MCF 10A (cell line): ENCODE measurements around the gene TEX55. TPM values are rescaled to one million over a fixed set of nuclear protein-coding genes. Genes with fewer than 3 reads are reported as not detected.

Source experiments
- BruUV-seq: library from RNA; stranded (reverse); fragments of 400-500 nt; replicated peaks from 2 replicates; lab custom pipeline; 2021; lab: Mats Ljungman, UMichigan
- CTCF ChIA-PET: fragments of 300-600 bp; sonication (Branson Sonifier 250); formaldehyde crosslinking; extraction: SDS; loops from one replicate; lab custom pipeline; 2021; ENCODE audit warnings: antibody characterized with exemption, inconsistent platforms; lab: Yijun Ruan, JAX
- POLR2A ChIA-PET: fragments of 300-600, 350-650 bp; sonication (Branson Sonifier 250); formaldehyde crosslinking; extraction: SDS; loops from one replicate; lab custom pipeline; 2020; ENCODE audit warnings: antibody characterized with exemption, inconsistent platforms; lab: Yijun Ruan, JAX
- DNase-seq: peaks from one replicate; pipeline ENCODE4 v3.0.0-alpha.2; 2018; ENCODE audit not compliant: unreplicated experiment
- H3K27ac Mint-ChIP-seq: one replicate; pipeline ENCODE4 v1.8.0; 2022; ENCODE audit warnings: mild to moderate bottlenecking, low read depth, mixed read lengths; ENCODE audit not compliant: unreplicated experiment
- H3K27me3 Mint-ChIP-seq: one replicate; pipeline ENCODE4 v1.8.0; 2022; ENCODE audit warnings: mixed read lengths; ENCODE audit not compliant: insufficient read depth, unreplicated experiment
- H3K36me3 Mint-ChIP-seq: one replicate; pipeline ENCODE4 v1.8.0; 2022; ENCODE audit warnings: mild to moderate bottlenecking, moderate library complexity, mixed read lengths; ENCODE audit not compliant: insufficient read depth, unreplicated experiment
- H3K4me1 Mint-ChIP-seq: one replicate; pipeline ENCODE4 v1.8.0; 2022; ENCODE audit warnings: mixed read lengths; ENCODE audit not compliant: insufficient read depth, unreplicated experiment
- H3K4me3 Mint-ChIP-seq: one replicate; pipeline ENCODE4 v1.8.0; 2022; ENCODE audit warnings: mild to moderate bottlenecking, moderate library complexity, mixed read lengths; ENCODE audit not compliant: unreplicated experiment
- H3K9me3 Mint-ChIP-seq: one replicate; pipeline ENCODE4 v1.8.0; 2022; ENCODE audit warnings: mixed read lengths; ENCODE audit not compliant: unreplicated experiment
- CTCF ChIP-seq: fragments of 200-600 bp; IDR thresholded peaks from one replicate; pipeline ENCODE4 v1.8.0; 2022; ENCODE audit warnings: antibody characterized with exemption, mild to moderate bottlenecking; ENCODE audit not compliant: unreplicated experiment
- intact Hi-C: fragments of 100-400 bp; cut with micrococcal nuclease; formaldehyde crosslinking; loops from 2 replicates; pipeline ENCODE4 v1.14.1; 2022
- total RNA-seq: library from RNA; stranded (reverse); gene quantifications from 2 replicates; pipeline ENCODE4 v1.2.3, GENCODE V29; 2022

TEX55 gene
- total RNA-seq, 1 experiment from 2014 or later: not detected

GRCh38 chr3:119195911-119196310 is 49.9 kb downstream of the TEX55 start:
- H3K9me3 Mint-ChIP-seq: no peaks in the 10 kb centered on the region

More at GRCh38 chr3:119195911-119196310, 49.9 kb downstream of the TEX55 start:
- no TSS peak for BruUV-seq
- Mint-ChIP-seq H3K36me3 (no peaks in the 10 kb centered on the region), H3K27ac (no peak overlapping the region), H3K4me3 (no peak overlapping the region), H3K4me1 (peaks cover 5% of the 10 kb centered on the region), H3K27me3 (no peaks in the 10 kb centered on the region)
- no peak for TF ChIP-seq CTCF
- POLR2A ChIA-PET: no interaction called here
- DNase-seq: no peak
- intact Hi-C loops: no loop called here
- CTCF ChIA-PET: no interaction called here

Other genes with a start within 250 kb of the TEX55 start
- not detected in 2 replicates for gene IGSF11, start 111.3 kb upstream of the TEX55 start, total RNA-seq
- not detected in 2 replicates for gene UPK1B, start 27.4 kb downstream of the TEX55 start, total RNA-seq
- gene B4GALT4, start 94.7 kb downstream of the TEX55 start, total RNA-seq: 18.3 and 20.4 TPM in 2 replicates
- gene ARHGAP31, start 148.2 kb downstream of the TEX55 start, total RNA-seq: 4.4 and 4.7 TPM in 2 replicates